Measurements from ENCODE around the gene MYO1E. TPM values are rescaled to one million over a fixed set of nuclear protein-coding genes. Genes with fewer than 3 reads are reported as not detected.

Gene MYO1E
- total RNA-seq, 1 experiment from 2014 or later = 83.6 TPM

- Mint-ChIP-seq H3K36me3 (peaks cover 69% of the 10 kb centered on the region), H3K4me1 (peaks cover 5% of the 10 kb centered on the region), H3K4me3 (no peak overlapping the region), H3K27ac (peak overlapping the region; percentile 7; the same call in 1 of the 2 replicates), H3K27me3 (ENCODE audit: low read depth) (no peaks in the 10 kb centered on the region), H3K9me3 (no peaks in the 10 kb centered on the region)
- TF ChIP-seq ZNF138 (CRISPR knock-in tag; conservative IDR thresholded peaks at IDR 0.05) = no peak
- TF ChIP-seq ELF4 (CRISPR knock-in tag; IDR thresholded peaks at IDR 0.05; ENCODE audit: low read depth) = no peak
- no peak for TF ChIP-seq FOXK1 (CRISPR knock-in tag; IDR thresholded peaks at IDR 0.05)
- no peak for TF ChIP-seq TEAD1 (CRISPR knock-in tag; IDR thresholded peaks at IDR 0.05)
- TF ChIP-seq NR1H2 (CRISPR knock-in tag; IDR thresholded peaks at IDR 0.05) = no peak
- no peak for TF ChIP-seq ZBTB43 (CRISPR knock-in tag; IDR thresholded peaks at IDR 0.05)
- 0 out of 2 replicates have a peak, but pooled peaks have one; percentile 20 for TF ChIP-seq ZNF423 (CRISPR knock-in tag; IDR thresholded peaks at IDR 0.05)
- TF ChIP-seq ZNF219 (CRISPR knock-in tag; IDR thresholded peaks at IDR 0.05; ENCODE audit: borderline replicate concordance) = no peak
- no peak for TF ChIP-seq AR (CRISPR knock-in tag; IDR thresholded peaks at IDR 0.05)
- TF ChIP-seq ATF3 (CRISPR knock-in tag; conservative IDR thresholded peaks at IDR 0.05) = no peak
- no peak for TF ChIP-seq ERG (CRISPR knock-in tag; IDR thresholded peaks at IDR 0.05)
- TF ChIP-seq PRRX2 (CRISPR knock-in tag; IDR thresholded peaks at IDR 0.05) = no peak
- no peak for TF ChIP-seq PRDM15 (CRISPR knock-in tag; IDR thresholded peaks at IDR 0.05)
- TF ChIP-seq FOXP1 (CRISPR knock-in tag; IDR thresholded peaks at IDR 0.05; ENCODE audit: borderline replicate concordance) = no peak
- no peak for TF ChIP-seq GRHL2 (CRISPR knock-in tag; IDR thresholded peaks at IDR 0.05; ENCODE audit: insufficient replicate concordance, severe bottlenecking)
- TF ChIP-seq CTCF (IDR thresholded peaks at IDR 0.05) = peak; percentile 39; the same call in 1 of the 2 replicates
- TF ChIP-seq ZNF671 (CRISPR knock-in tag; IDR thresholded peaks at IDR 0.05) = no peak
- no peak for TF ChIP-seq ATF6 (CRISPR knock-in tag; IDR thresholded peaks at IDR 0.05)
- no peak for TF ChIP-seq OVOL2 (CRISPR knock-in tag; IDR thresholded peaks at IDR 0.05; ENCODE audit: borderline replicate concordance)
- TF ChIP-seq CDX4 (CRISPR knock-in tag; IDR thresholded peaks at IDR 0.05; ENCODE audit: borderline replicate concordance) = no peak
- peak; percentile 67; the same call in 1 of the 2 replicates for TF ChIP-seq ZSCAN18 (CRISPR knock-in tag; IDR thresholded peaks at IDR 0.05)
- ATAC-seq (peak; percentile 95), DNase-seq (ENCODE audit: low spot score) (peak; percentile 83)
- POLR2A ChIA-PET = interaction anchor here (1.0 kb wide), 1 partner anchor 234 kb away, joined by 3 read pairs; the partner anchor contains the start of gene MYO1E
- CTCF ChIA-PET = interaction anchor here (0.6 to 1.5 kb wide), 16 partner anchors 9 to 391 kb away, joined by 3 to 8 read pairs (median 3); partner anchors contain the start of gene MINDY2
These were observed 234.4 kb downstream of the MYO1E start for GRCh38 chr15:59138243-59138642.
